Bronchial epithelial cell (primary cell): Measurements from ENCODE around the gene RTN4RL1. TPM values are rescaled to one million over a fixed set of nuclear protein-coding genes. Genes with fewer than 3 reads are reported as not detected.

Experiments
- DNase-seq: peaks from one replicate; pipeline ENCODE4 v3.0.0-alpha.2; 2010; ENCODE audit warnings: low read depth
- FAIRE-seq: peaks from 2 replicates; lab custom pipeline; 2011; peaks lifted over from hg19 to GRCh38; lab: Jason Lieb, UNC
- H3K27me3 ChIP-seq: 2 replicates; pipeline ENCODE4 v1.5.1; 2011; ENCODE audit warnings: low read length; ENCODE audit not compliant: control insufficient read depth, insufficient read depth
- H3K36me3 ChIP-seq: 2 replicates; pipeline ENCODE4 v1.5.1; 2011; ENCODE audit warnings: low read length; ENCODE audit not compliant: control insufficient read depth, insufficient read depth
- H3K4me3 ChIP-seq: 2 replicates; pipeline ENCODE4 v1.5.1; 2011; ENCODE audit warnings: mild to moderate bottlenecking, low read depth, low read length, control low read depth
- total RNA-seq: library from RNA; depleted of rRNA; stranded (reverse); fragments of >200 nt; gene quantifications from 2 replicates; pipeline ENCODE4 v1.2.1, GENCODE V29; 2014
- TF ChIP-seq, protein P1 (sequence below): IDR thresholded peaks from 2 replicates; pipeline ENCODE4 v1.5.1; 2011; ENCODE audit warnings: mild to moderate bottlenecking, moderate library complexity, low read length, control low read depth, inconsistent platforms; ENCODE audit not compliant: insufficient read depth, severe bottlenecking

Gene RTN4RL1
- total RNA-seq, 1 donor from 2014 or later = 0.26 TPM

DNA sequence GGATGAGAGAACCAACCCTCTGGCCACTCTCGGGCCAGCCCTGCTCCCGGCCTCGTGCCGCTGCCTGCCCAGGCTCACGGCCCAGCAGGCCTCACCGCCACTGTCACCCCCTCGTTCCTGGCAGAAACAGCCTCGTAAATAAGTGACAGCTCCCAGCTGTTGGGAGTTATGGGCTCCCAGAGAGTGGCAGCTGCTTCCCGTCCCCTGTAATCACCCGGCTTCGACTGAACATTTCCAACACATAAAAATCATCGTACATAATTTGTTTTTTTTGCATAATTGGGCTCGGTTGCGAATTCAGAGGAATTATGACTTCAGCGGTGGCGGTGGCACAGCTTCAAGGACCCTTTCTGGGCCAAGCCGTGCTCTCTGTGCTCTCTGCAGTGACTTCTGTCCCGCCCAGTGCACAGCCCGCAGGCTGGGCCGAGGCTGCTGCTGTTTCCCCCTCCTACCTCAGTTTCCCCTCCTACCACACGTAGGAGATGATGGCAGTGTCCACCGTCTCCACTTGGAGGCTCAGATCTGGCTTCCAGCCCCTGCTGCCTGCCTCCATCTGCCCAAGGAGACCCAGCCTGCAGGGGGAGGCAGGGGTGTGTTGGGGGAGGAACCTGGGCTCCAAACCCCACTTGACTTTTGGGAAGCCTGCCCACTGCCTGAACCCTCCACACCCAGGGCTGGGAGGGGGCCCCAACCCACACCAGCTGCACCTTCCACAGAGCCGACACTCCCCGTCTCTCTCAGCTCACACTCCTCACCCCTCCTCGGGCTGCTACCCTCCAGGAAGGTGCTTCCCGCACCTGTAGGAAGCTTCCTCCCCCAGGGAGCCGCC lies 84.9 kb downstream of the RTN4RL1 start:
- H3K36me3 ChIP-seq = no peaks in the 10 kb centered on the region
- FAIRE-seq (no peak), DNase-seq (no peak)
- no peak overlapping the region for H3K4me3 ChIP-seq
- TF ChIP-seq, protein P1, sequence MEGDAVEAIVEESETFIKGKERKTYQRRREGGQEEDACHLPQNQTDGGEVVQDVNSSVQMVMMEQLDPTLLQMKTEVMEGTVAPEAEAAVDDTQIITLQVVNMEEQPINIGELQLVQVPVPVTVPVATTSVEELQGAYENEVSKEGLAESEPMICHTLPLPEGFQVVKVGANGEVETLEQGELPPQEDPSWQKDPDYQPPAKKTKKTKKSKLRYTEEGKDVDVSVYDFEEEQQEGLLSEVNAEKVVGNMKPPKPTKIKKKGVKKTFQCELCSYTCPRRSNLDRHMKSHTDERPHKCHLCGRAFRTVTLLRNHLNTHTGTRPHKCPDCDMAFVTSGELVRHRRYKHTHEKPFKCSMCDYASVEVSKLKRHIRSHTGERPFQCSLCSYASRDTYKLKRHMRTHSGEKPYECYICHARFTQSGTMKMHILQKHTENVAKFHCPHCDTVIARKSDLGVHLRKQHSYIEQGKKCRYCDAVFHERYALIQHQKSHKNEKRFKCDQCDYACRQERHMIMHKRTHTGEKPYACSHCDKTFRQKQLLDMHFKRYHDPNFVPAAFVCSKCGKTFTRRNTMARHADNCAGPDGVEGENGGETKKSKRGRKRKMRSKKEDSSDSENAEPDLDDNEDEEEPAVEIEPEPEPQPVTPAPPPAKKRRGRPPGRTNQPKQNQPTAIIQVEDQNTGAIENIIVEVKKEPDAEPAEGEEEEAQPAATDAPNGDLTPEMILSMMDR = no peak
- H3K27me3 ChIP-seq = no peaks in the 10 kb centered on the region

DNA sequence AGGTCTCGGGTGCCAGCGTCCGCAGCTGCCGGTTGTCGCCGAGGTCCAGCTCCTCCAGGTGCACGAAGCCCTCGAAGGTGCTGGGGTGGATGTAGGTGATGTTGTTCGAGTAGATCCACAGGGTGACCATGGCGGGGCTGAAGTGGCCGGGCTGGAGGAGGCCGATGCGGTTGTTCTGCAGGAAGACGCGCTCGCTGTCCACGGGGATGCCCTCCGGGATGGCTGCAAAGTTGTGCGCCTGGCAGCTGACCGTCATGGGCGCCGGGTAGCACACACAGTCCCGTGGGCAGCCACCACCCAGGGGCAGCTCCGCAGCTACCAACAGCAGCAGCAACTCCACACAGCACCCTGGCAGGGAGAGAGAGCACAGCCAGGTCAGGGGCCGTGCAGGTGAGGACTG lies 87.7 kb downstream of the RTN4RL1 start:
- Histone ChIP-seq H3K27me3 (peaks cover 2% of the 10 kb centered on the region), H3K4me3 (no peak overlapping the region), H3K36me3 (no peaks in the 10 kb centered on the region)
- TF ChIP-seq, protein P1 = no peak
- DNase-seq (no peak), FAIRE-seq (no peak)

DNA sequence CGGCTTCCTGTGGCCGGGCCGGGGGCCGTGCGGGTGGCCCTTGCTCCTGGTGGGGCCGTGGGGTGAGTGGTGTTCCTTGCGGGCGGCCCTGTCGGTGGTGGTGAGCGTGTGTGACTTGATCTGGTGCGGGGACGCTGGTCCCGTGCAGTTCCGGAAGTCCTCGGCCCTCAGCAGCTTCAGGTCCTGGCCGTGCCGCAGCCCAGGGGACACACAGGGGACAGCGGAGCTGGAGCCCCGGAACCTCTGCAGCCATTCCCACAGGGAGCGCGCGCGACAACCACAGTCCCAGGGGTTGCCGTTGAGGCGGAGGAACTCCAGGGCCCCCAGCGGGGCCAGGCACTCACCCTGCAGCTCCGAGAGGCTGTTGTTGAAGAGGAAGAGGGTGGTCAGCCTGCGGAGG lies 88.4 kb downstream of the RTN4RL1 start:
- TF ChIP-seq, protein P1 = no peak
- Histone ChIP-seq H3K36me3 (no peaks in the 10 kb centered on the region), H3K4me3 (no peak overlapping the region), H3K27me3 (peaks cover 2% of the 10 kb centered on the region)
- FAIRE-seq = no peak
- DNase-seq = no peak

GRCh38 chr17:1934901-1935300 lies 90.2 kb downstream of the RTN4RL1 start:
- FAIRE-seq = no peak
- Histone ChIP-seq H3K27me3 (peaks cover 2% of the 10 kb centered on the region), H3K36me3 (no peaks in the 10 kb centered on the region), H3K4me3 (no peak overlapping the region)
- TF ChIP-seq, protein P1 = no peak
- DNase-seq = no peak

DNA sequence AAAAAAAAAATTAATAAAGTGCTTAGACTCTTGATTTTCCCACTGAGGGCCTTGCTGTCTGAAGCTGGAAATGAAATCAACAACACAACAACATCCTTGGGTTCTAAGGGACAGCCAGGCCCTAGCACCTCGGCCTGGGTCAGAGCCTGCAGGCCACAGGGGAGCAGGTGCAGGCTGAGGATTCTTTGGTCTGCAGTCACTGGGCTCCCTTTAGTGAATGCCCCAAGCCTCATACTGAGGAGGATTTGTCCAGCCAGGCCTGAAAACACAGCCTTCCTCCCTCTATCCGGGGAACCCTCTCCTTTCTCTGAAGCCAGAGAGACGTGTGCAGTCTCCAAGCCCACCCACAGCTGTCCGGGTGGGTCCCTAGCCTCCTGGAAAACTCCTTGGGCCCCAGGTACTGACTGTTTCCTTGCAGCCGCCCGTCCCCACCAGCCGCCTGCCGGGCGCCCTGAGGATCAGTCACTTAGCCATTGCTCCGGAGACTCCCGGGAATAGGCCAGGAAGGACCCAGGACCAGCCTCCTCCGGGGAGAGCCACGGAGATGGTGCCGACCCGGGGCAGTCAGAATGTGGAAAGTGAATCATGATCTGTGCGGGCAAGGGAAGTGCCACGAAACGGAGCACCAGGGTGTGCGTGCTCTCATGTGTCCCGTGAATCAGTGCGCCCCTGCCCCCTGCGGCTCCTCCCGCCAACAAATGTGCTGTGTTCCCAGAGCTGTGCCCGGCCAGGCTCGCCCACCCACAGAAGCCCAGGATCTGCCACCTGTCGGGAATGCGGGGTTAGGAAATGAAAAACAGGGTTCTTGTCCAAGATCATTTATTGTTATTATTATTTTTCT lies 91.0 kb downstream of the RTN4RL1 start:
- FAIRE-seq = no peak
- Histone ChIP-seq H3K27me3 (peaks cover 2% of the 10 kb centered on the region), H3K36me3 (no peaks in the 10 kb centered on the region), H3K4me3 (no peak overlapping the region)
- DNase-seq = no peak
- TF ChIP-seq, protein P1 = no peak
